Endometrial microvascular endothelial cells (primary cell): ENCODE data around the gene SEC63. TPM values are rescaled to one million over a fixed set of nuclear protein-coding genes. Genes with fewer than 3 reads are reported as not detected.

ENCODE experiments used
- in situ Hi-C: cut with HindIII; loops from 2 replicates; pipeline ENCODE4 v1.10.0; 2017; ENCODE audit warnings: low sequenced_read_pairs, low pct_unique_long_range_greater_than_20kb; ENCODE audit errors: inconsistent ontology term
- total RNA-seq: library from RNA; depleted of rRNA; stranded (reverse); fragments of >200 nt; gene quantifications from one replicate; pipeline ENCODE4 v1.2.3, GENCODE V29; 2015; ENCODE audit errors: inconsistent ontology term

Gene SEC63
- total RNA-seq, 1 donor from 2014 or later, result 15.5 TPM

DNA sequence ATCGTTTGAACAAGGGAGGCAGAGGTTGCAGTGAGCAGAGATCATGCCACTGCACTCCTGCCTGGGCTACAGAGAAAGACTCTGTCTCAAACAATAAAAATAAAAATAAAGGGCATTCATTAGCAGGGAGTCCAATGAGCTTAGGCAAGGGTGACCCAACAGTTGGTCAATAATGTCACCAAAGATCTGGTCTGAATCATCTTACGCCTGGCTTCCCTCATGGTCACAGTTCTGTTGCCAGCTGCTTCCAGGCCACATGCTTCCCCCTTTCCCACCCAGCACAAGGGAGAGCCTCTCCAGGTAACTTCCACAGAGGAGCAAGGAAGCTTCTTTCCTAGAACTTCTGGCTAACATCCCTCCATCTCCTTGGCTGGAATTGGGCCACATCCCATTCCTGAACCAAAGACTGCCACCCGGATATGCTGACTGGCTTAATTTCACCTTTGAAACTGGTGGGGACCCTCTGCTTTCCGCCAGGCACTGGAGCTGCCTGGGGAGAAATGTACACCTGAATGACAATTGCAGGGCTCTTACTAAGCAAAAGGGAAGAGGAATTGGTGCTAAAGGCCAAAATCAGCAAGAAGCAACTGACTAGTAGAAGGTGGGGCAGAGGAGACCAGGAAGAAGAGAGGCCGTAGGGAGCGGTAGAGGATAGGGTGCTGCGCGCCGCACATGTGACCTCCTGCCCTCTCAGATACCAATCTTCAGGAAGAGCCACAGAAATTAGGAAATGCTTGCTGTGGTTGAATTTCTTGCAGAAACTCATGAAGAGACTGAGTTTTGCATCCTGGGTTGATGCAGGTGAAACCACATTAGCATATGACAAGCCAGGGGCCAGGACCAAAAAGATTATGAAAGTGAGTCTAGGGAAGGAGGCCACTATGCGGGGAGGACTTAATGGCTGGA, 125.6 kb downstream of the SEC63 start:
- in situ Hi-C loops, result no loop called here

DNA sequence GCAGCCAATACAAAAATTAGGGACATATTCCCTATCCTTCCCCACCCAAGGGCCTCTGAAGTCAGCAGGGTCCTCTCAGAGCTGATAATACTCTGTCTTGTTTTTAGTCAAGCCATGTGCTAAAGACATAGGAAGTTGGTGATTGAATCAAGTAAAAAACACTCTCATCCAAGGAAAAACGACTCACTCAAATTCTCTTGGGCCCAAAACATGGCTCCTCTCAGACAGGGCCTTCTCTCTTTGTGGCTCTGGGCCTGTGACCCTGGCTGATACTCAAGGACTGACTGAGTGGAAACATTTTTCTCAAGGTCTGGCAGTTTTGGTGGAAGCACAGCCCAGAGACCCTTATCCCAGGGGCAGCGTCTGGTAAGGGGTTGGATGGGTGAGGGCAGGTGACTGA, 127.9 kb downstream of the SEC63 start:
- in situ Hi-C loops, result no loop called here

DNA sequence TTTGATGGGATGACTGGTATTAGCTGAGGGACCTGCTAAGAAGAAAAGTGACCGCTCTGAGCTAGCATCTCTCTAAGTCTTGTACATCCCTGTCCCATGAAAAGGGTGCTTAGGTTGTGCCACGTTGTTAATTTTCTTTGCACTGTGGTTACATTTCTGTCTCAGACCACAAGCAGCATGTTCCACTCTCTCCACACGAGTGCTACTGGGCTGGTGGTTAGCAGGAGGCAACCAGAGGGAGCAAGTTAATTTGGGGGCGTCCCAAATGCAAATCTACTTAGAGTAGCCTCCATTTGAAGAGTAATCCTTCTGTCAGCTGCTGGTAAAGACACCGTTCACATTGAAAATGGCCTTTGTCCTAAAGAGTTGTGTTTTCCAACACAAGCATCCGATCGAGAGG, 130.5 kb downstream of the SEC63 start:
- in situ Hi-C loops, result no loop called here

DNA sequence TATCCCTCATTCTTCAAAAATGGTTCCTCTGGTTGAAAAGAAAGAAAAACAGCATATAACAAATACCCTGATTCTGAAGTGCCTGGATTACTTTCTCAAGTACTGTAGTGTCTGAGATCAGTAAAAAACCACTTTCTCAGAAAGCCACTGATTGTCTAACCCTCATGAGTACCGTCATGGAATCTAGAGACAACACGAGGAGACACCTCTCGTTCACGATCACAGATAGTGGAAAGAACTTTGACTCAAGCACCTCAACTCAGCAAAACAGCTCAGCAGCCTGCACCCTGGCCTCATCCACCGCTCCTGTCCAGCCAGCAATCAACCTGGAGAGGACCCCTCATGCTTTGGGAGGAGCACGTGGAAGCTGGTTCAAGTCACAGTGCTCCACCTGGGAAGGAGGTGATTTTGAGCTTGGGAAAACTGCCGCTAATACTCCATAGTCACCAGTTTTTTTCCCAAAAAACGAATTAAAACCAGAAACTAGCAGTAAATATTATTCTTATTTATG, 134.9 kb downstream of the SEC63 start:
- in situ Hi-C loops, result no loop called here

DNA sequence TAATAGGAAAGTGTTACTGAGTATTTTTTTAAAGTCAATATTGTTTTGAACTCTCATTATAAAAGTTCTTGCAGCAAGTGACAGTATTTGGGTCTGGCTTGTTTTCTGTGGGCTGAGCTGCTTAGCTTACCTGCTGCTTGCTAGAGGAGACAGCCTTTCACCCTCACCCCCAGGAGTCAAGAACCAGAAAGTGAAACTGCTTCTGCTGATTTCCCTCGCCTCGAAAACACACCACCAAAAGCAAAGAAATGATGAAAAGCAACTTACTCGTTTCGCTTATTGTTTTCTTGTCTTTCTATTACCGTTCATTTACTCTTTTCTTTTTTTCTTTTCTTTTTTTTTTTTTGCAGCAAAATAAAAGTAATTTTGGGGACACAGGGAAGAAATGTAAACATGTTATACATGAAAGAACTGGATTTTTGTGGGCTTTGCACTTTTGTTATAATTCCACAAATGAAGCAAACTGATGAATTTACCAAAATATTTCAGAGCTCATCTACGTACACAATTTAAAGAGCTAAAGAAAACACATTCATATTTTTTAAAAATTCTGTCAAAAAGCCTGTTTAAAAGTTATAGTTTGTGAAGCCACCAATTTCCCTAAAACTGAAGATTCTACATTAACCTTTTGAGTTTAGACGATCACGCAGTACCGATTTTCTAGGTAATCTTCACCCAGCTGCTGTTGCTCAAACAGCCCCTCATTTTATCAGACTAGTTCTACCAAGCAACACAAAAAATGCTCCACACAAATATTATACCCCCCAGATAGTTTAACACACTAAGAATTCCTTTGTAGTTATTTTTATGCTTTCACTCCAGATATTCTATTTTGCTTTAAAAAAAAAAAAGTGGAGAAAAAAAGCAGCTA, 135.6 kb downstream of the SEC63 start:
- in situ Hi-C loops, result no loop called here

DNA sequence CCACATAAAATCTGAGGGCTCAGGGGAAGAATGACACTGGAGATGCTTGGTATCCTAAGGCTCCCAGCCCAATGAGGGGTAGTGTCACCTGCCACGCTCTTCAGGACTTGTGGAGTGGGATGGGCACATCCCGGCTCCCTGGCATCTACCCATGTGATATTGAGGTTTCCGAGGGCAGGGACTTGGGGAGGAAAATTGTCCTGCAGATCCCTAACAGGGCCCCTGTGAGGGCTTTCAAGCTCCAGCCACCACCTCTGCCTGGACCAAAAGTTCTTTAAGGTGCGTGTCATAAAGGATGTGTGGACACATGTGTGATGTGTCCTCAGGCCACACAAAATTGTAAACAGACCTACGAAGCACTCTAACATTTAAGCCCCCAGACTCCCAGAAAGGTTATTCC, 136.4 kb downstream of the SEC63 start:
- in situ Hi-C loops, result no loop called here

DNA sequence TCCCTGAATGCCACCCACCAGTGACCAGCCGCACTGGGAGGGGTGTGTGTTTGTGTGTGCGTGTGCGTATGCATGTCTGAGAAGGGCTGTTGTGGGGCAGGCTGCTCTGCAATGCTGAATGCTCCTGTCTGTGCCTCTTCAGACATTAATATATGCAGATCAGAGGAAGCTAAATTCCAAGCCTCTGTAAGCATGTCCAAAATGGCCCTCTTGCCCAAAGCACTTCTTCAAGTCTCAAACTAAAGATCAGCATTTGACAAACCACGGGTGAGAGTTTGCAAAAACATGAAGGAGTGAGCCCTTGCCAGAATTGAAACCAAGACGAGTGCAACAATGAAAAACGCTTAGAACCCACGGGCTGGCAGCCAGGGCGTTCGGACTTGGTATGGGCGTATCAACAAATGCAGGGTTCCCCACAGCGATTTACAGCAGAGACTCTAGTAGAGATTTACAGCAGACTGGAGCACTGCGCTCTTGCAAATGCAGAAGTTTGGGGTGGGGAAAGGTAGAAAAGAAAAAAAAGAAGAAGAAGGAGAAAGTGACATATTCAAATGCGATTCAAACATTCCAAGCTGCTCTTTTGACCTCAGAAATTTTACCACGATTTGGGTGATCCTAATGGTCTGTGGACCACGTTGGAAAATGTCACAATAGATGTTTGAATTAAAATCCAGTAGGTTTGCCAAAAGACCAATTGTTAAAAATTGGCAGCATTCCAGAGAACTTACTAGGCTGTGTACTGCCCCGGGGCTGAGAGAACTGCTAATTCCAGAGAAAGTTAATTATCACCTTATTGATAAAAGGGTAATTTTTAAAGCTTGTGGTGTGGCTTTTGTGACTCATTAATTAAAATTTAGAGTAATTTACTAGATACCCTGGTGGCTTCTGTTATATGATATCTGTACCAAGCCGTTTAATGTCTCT, 137.4 kb downstream of the SEC63 start:
- in situ Hi-C loops, result no loop called here

DNA sequence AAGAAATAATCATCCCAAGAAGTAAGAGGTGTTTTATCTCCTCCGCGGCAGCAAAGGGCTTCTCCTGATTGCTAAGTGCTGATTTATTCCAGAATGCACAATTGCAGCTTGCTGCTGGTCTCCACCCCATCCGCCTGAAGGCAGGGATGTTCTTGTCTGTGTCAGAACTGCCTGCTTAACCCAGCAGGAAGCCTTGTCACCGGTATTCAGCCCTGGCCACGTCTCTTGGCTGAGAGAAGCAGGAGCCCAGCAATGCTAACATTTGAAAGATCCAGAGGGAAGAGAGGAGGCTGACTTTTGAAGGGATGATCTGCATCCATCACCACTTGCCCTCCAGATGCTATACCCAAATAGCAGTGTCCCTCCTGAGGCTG, 138.1 kb downstream of the SEC63 start:
- in situ Hi-C loops, result no loop called here

DNA sequence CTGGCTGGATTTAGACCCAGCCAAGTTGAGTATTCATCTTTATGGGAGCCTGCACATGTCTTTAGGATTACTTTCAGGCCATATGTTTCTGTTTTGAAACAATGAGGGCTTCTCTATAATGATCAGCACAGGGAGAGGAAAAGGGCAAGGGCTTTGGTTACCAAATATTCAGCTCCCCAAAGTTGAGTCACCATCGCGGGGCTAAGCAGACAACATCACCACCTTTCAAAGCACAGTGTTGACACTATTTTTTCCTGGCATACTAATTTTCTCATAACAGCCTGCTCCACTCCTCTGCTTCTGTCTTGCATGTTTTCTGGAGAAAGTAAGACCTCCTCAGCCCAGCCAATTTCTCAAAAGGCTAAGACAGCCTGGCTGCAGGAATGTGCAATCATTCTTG, 138.8 kb downstream of the SEC63 start:
- in situ Hi-C loops, result no loop called here

DNA sequence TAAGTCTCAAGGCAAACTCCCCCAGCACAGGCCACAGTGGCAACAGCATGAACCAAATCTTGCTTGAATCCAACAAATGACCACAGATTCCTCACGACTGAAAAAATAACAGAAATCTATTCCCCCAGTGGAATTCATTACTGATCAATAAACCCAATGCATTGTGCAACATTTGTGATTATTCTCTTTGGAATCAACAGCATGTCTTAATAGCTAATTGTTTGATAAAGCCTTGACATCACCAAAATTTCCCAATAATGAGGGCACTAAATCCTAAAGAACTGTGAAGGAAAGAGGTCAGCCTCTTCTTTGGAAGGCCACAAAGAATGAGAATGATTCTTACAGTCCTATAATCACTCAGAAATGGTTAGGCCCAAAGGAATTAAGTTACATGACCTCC, 139.7 kb downstream of the SEC63 start:
- in situ Hi-C loops, result no loop called here

DNA sequence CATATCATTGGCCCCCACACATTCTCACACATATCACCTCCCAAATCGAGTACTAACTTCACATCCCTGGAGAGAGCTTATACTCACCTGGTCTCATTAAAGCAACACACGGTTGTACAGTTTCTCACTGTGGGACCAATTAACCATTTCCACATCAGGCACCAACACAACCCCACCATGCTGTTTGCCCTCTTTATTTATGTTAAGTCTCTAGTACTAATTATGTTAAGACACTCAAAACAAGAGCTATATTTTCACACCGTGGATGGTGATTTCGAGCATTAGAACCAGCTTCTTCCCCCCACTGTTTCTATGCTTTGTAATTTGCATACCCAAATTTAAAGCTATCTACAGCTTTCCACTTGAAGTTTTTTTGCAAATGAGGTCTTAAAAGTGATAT, 140.2 kb downstream of the SEC63 start:
- in situ Hi-C loops, result no loop called here

Other genes with a start within 250 kb of the SEC63 start
- gene SCML4, start 133.9 kb downstream of the SEC63 start, total RNA-seq, result not detected
- 18.2 TPM for gene OSTM1, start 116.5 kb upstream of the SEC63 start, total RNA-seq
- gene NR2E1, start 207.8 kb upstream of the SEC63 start, total RNA-seq, result not detected